ENCODE data around the gene ZNF581.

DNA sequence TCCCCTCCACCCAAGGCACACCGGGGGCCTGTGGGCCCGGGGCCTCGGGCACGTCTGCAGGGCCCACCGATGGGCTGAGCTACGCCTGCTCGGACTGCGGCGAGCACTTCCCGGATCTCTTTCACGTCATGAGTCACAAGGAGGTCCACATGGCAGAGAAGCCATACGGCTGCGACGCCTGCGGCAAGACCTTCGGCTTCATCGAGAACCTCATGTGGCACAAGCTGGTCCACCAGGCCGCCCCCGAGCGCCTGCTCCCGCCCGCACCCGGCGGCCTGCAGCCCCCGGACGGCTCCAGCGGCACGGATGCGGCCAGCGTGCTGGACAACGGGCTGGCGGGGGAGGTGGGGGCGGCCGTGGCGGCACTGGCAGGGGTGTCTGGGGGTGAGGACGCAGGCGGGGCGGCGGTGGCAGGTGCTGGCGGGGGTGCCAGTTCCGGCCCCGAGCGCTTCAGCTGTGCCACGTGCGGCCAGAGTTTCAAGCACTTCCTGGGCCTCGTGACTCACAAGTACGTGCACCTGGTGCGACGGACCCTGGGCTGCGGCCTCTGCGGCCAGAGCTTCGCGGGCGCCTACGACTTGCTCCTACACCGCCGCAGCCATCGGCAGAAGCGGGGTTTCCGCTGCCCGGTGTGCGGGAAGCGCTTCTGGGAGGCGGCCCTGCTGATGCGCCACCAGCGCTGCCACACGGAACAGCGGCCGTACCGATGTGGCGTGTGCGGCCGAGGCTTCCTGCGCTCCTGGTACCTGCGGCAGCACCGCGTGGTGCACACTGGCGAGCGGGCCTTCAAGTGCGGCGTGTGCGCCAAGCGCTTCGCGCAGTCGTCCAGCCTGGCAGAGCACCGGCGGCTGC lies 27.7 kb upstream of the ZNF581 start:
- TF ChIP-seq, protein P1, sequence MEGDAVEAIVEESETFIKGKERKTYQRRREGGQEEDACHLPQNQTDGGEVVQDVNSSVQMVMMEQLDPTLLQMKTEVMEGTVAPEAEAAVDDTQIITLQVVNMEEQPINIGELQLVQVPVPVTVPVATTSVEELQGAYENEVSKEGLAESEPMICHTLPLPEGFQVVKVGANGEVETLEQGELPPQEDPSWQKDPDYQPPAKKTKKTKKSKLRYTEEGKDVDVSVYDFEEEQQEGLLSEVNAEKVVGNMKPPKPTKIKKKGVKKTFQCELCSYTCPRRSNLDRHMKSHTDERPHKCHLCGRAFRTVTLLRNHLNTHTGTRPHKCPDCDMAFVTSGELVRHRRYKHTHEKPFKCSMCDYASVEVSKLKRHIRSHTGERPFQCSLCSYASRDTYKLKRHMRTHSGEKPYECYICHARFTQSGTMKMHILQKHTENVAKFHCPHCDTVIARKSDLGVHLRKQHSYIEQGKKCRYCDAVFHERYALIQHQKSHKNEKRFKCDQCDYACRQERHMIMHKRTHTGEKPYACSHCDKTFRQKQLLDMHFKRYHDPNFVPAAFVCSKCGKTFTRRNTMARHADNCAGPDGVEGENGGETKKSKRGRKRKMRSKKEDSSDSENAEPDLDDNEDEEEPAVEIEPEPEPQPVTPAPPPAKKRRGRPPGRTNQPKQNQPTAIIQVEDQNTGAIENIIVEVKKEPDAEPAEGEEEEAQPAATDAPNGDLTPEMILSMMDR (IDR thresholded peaks at IDR 0.05): no peak
- TF ChIP-seq POLR2A (IDR thresholded peaks at IDR 0.05): no peak

All from tibial nerve (tissue), 3 donors.